Measurements from ENCODE around the gene CDH4. TPM values are rescaled to one million over a fixed set of nuclear protein-coding genes. Genes with fewer than 3 reads are reported as not detected.
"Not testable (repeated sequence)": the region's sequence is repeated elsewhere in the genome, so short reads cannot be mapped to it uniquely, and the experiment has no call there.

The CDH4 gene
- total RNA-seq, 1 donor from 2014 or later, result 22.3 TPM

DNA sequence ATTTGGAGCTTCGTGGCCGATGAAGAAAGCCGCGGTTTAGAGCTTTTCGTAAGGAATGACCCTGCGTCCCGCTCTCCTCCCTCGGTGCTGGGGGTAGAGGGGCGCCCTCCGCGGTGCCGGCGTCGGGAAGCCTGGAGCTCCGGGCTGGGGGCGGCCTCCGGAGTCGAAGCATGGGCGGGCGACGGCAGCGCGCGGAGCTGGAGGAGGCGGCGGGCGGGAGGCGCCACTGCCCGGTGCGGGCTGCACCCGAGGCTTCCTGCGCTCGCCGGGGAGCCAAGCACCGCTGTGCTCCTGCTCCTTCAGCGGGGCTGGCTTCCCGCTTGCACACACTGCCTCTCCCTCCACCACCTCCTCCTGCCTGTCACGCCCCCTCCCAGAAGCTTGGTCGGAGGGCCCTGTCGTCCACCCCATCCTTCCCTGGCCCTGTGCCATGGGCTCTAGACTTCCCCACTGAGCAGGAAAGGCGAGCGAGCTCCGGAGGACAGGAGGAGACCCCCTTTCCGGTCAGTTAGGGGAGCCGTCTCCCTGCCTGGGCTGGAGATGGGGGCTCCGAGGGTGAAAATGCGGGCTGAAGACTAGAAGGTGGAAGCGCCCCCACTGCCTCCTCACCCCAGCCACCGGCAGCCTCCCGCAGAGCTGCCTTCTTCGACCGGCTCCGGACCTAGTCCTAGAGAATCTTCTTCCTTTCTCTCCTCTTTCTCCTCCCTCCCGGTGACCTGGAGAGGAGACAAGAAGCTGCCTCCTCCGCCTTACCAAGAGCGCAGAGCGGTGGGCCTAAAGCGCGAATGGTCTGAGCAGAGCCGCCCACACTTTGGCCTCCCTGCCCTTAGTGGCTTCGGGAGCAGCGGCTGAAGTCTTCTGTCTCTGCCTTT, 1.8 kb downstream of the CDH4 start:
- no peak for DNase-seq

- no peak for DNase-seq
These were observed 3.0 kb downstream of the CDH4 start for GRCh38 chr20:61254881-61255626.

DNA sequence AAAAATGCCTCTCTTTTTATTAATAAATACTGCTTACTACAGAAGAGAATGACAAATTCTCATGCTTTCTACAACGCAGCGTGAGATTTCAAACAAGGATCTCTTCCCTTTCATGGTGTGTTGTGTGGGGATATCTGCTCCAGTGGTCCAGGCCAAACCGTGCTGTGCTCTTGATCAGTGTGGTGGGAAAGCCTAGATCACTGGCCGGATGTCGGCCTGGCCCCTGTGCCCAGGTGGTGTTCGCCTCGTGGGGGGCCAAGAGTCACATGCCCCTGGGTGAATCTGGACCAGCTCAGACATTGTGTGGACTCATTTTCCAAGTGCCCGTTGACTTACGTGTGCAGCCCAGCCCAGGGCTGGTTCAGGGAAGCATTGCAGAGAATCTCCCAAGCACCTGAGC, 4.3 kb downstream of the CDH4 start:
- no peak for DNase-seq

GRCh38 chr20:61256824-61257223, 4.8 kb downstream of the CDH4 start:
- no peak for DNase-seq

GRCh38 chr20:61257611-61258010, 5.5 kb downstream of the CDH4 start:
- DNase-seq, result no peak

DNA sequence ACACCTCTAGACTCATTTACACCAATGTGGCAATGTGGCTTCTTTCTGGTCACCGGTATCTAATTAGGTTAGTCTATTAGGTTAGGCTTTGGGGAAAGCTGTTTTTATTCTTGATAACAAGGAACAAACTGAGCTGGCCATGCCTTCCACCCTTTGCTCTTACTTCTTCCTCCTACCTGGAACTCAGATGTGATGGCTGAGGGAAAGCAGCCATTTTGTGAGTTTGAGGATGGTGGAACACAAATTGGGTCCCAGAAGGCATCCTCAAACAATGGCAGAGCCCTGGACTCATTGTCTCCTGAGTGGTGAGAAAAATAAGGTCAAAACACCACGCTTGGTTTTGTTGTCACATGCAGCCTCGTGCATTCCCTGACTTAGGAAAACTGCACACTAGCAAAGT, 7.7 kb downstream of the CDH4 start:
- DNase-seq, result no peak

- no peak for DNase-seq
These were observed 8.8 kb downstream of the CDH4 start for GRCh38 chr20:61260905-61261304.

DNA sequence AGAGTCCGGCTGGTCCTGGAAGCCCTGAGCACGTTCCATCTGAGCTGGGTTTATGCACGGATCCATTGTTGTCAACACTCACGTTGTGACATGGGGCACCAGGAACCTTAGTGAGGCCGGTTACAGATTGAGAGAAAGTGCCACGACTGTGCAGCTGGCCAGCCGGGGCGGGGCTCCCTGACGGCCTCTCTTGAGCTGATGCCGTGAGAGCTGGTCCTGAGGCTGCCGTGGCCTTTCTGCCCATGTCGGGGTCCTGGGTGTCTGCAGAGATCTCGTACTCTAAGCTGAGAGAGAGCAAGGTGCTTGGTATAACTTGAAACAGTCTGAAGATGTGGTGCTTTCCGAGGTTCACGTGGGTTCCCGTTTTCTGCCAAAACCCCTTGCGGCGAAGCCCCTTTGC, 10.0 kb downstream of the CDH4 start:
- no peak for DNase-seq

DNA sequence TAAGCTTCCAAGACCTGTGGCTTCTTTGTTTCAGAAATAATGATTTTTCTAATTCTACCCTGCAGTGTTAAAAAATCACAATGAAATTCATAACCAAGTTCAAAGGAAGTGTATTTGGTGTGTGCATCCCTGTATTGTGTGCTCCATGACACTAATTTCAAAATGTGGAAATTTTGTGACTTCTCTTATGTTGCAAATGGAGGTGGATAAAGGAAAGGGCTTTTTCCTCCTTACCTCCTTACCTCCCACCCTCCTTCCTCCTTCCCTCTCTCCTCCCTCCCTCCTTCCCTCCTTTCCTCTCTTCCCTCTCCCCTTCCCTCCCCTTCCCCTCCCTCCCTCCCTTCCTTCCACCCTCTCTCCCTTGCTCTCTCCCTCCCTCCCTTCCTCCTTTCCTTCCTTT, 10.5 kb downstream of the CDH4 start:
- DNase-seq, result no peak

GRCh38 chr20:61263084-61263695, 11.1 kb downstream of the CDH4 start:
- DNase-seq, result no peak

GRCh38 chr20:61263938-61264337, 11.9 kb downstream of the CDH4 start:
- DNase-seq, result no peak

DNA sequence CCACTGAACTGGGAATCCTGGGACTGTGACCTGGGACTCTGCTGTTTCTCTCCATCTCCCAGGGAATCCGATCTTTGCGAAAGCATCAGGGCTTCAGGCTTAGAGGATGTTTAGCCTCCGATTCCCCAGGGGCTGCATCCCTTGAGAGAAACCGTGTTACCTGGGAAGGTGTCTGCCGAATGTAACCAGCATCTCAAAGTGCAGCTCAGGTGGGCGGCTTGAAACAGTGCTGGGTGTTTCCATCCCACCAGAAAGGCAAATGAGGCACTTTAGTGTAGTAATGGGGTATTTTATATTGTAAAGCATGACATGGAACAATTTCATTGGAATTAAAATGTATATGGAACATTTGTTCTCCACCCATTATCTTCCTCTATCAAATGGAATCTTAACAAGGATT, 15.2 kb downstream of the CDH4 start:
- DNase-seq, result no peak

- DNase-seq, result no peak
These were observed 16.0 kb downstream of the CDH4 start for GRCh38 chr20:61268024-61268423.

DNA sequence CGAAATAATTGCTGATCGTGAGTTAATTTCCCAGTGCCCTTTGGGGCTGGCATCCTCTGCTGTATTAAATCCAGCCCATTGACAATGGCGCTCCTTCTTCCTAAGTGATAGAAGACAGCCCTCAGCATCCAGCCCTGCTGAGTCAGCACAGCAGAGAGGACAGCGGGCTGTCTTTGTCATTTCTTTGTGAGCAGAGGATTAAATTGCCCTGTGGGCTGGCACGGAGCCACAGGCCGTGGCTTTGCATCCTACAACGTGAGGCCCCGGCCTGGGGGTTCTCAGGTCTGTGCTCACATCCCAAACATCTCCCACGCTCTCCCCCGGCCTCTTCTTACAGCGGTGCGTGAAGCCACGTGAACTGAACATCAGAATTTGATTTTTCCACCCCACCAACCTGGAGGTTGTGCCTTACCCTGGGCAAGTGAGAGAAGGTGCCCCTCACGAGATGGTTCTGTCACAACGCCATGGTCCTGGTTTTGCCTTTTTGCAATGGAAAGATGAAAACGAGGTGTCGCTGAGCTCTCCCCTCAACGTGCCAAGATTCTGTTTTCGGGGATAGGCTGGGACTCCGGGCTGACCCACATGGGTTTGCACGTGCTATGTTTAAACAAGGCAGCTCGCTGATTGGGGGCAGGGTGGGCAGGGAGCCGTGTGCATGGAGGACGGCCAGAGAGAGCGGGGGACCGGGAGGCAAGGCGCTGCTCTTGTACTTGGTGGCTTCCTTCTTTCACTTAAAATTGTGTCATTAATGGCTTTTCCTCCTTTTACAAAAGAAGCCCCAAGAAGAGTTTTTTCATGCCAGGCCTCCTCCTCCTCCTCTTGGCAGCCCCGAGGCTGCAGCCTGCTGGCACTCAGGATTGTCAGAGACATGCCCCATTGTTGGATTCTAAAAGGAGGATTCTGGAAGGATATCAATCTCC, 19.5 kb downstream of the CDH4 start:
- peak; percentile 50 for DNase-seq

DNA sequence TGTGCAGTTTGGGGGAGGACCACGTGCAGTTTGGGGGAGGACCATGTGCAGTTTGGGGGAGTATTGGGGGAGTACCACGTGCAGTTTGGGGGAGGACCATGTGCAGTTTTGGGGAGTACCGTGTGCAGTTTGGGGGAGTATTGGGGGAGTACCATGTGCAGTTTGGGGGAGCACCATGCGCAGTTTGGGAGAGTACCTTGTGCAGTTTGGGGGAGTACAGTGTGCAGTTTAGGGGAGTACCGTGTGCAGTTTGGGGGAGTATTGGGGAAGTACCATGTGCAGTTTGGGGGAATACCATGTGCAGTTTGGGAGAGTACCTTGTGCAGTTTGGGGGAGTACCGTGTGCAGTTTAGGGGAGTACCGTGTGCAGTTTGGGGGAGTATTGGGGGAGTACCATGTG, 21.0 kb downstream of the CDH4 start:
- not testable (repeated sequence) for DNase-seq

GRCh38 chr20:61273666-61274065, 21.6 kb downstream of the CDH4 start:
- not testable (repeated sequence) for DNase-seq

DNA sequence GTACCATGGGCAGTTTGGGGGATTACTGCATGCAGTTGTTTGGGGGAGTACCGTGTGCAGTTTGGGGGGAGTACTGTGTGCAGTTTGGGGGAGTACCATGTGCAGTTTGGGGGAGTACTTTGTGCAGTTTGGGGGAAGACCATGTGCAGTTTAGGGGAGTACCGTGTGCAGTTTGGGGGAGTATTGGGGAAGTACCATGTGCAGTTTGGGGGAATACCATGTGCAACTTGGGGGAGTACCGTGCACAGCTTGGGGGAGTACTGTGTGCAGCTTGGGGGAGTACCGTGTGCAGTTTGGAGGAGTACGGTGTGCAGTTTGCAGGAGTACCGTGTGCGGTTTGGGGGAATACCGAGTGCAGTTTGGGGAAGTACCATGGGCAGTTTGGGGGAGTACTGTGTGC, 22.3 kb downstream of the CDH4 start:
- DNase-seq, result no peak

DNA sequence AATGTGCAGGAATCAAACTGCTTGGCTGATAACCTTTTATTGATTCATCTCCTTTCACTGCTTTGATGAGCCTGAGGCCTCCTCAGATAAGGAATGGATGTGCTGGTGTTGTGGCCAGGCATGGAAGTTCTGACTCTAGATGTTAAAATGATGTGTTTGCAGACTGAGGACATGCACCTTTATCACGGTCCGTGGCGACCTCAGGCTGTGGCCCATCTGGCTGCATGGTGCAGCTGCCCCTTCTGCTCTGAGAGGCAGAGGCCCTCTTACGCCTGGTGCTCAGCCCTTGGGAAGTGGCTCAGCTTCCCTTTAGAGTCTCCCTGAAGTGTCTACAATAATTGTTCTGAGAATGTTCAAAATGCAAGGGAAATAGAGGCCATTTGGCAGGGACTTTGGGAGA, 26.2 kb downstream of the CDH4 start:
- no peak for DNase-seq

DNA sequence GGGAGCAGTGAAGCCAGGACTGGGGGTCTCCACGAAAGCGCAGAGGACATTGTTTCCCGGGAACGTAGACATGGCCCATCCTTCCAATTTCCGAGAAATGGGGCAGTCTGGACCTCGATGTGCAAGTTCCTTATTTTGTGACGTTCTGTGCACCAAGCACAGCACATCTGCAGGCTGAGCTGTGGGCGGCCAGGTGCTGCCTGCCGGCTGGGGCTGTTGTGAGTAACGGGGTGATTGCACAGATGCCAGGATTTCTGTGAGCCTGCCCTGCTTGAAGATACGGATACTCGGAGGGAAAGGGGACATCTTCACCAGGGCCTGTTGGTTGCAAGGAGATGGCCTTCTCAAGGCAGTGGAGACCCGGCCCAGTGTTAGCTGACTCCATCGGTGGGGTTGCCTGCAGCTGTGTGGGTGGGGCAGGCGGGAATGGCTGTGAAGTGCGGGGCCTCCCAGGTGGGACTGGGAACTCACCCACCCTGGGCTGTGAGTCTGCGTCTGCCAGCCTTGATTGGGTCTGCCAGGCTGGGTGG, 27.6 kb downstream of the CDH4 start:
- DNase-seq, result no peak

DNA sequence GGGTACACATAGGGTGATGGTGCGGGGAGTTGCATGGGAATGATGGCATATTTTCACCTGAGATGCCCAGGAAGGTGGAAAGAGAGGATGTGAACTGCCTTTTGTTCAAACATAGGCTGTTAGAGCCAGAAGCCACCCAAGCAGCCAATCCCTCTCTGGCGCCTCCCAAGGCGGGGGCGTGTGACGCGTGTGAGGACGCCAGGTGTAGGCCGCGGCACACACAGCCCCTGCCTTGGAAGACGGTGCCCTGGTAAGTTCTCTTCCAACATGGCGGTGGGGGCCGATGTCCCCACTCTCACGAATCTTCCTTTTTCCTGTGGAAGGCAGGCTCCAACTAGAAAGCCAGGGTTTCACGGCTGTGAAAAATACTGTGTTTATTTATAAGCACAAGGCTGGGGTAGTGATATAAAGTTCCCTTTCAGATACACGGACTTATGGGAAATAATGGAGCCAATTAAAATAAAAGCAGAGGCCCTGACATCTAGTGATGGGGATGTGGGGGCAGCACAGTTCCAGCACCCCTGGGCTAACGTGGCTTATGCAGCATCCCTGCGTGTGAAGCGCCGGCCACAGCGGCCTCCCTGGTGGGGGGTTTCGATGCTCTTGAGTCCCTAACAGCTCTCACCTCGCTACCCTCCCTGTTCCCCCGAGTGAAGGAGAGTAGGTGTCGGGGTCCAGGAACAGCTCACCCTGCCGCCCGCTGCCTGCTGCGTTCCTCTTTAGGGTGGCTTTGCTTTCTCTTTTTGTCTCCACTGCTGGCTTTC, 28.3 kb downstream of the CDH4 start:
- DNase-seq, result no peak

GRCh38 chr20:61281286-61281795, 29.3 kb downstream of the CDH4 start:
- no peak for DNase-seq
